ENCODE results near the gene ERBB2. TPM values are rescaled to one million over a fixed set of nuclear protein-coding genes. Genes with fewer than 3 reads are reported as not detected.

Gene ERBB2
- total and polyA plus RNA-seq, 2 experiments from 2014 or later, result 46.2 to 196 TPM

GRCh38 chr17:39663688-39664580 is 35.9 kb upstream of the ERBB2 start:
- peak overlapping the region; percentile 50; the same call in 1 of the 2 replicates for H3K27ac Mint-ChIP-seq
- H3K4me2 ChIP-seq, result peak overlapping the region; percentile 70

GRCh38 chr17:39664581-39665561 is 35.0 kb upstream of the ERBB2 start, which contains the start of gene TCAP:
Gene TCAP, plus strand, starts transcription at chr17:39665349. Its CDS starts 11 bp downstream, at chr17:39665360.
- peaks cover 3% of the 10 kb centered on the region for H3F3A ChIP-seq (replicated peaks; ENCODE audit: low read depth)
- Mint-ChIP-seq H3K9me3 (no peaks in the 10 kb centered on the region; the same call in 2 of the 3 replicates), H3K4me1 (peaks cover 47% of the 10 kb centered on the region), H3K27me3 (ENCODE audit: insufficient read depth, low read depth, poor library complexity) (peaks cover 22% of the 10 kb centered on the region), H3K36me3 (ENCODE audit: low read depth) (peaks cover 14% of the 10 kb centered on the region; the same call in 2 of the 3 replicates), H3K4me3 (peak within 1 kb of the TSS; percentile 59), H3K27ac (peak within 1 kb of the TSS; percentile 50)
- peak within 1 kb of the TSS; percentile 70 for H3K4me2 ChIP-seq
- DNase-seq (ENCODE audit: low spot score) (peak; percentile 27), ATAC-seq (no peak)
- no peaks in the 10 kb centered on the region; the same call in 1 of the 2 replicates for H4K20me1 ChIP-seq (replicated peaks; ENCODE audit: insufficient read depth)
- H3K79me2 ChIP-seq (replicated peaks; ENCODE audit: insufficient read depth), result no peaks in the 10 kb centered on the region
- peaks cover 41% of the 10 kb centered on the region for H3K27me3 ChIP-seq (ENCODE audit: insufficient read depth)
- H3K9me2 ChIP-seq (ENCODE audit: insufficient read depth), result no peaks in the 10 kb centered on the region
- H3K4me1 ChIP-seq (ENCODE audit: insufficient read depth), result peaks cover 46% of the 10 kb centered on the region
- H3K4me3 ChIP-seq, result peak within 1 kb of the TSS; percentile 51; the same call in 1 of the 2 replicates
- no peaks in the 10 kb centered on the region for H3K36me3 ChIP-seq (ENCODE audit: insufficient read depth)
- no peak within 1 kb of the TSS for H3K27ac ChIP-seq (ENCODE audit: low read depth)
- H2AFZ ChIP-seq, result no peak within 1 kb of the TSS
- TF ChIP-seq CTCF (conservative IDR thresholded peaks at IDR 0.05; ENCODE audit: low read depth in 2 of 2) (no peak), ETS1 (IDR thresholded peaks at IDR 0.05) (no peak), REST (IDR thresholded peaks at IDR 0.05; ENCODE audit: unreplicated experiment) (no peak), POLR2AphosphoS5 (IDR thresholded peaks at IDR 0.05; ENCODE audit: low read depth) (no peak), CREB1 (CRISPR knock-in tag; IDR thresholded peaks at IDR 0.05; ENCODE audit: low read depth) (no peak), JUNB (IDR thresholded peaks at IDR 0.05; ENCODE audit: unreplicated experiment) (no peak)

More at GRCh38 chr17:39663688-39664580, 35.9 kb upstream of the ERBB2 start:
- no peak overlapping the region for H2AFZ ChIP-seq
- peak overlapping the region; percentile 59 for H3K4me3 Mint-ChIP-seq
- H4K20me1 ChIP-seq (replicated peaks; ENCODE audit: insufficient read depth), result no peaks in the 10 kb centered on the region; the same call in 1 of the 2 replicates
- DNase-seq (ENCODE audit: low spot score) (peak; percentile 85), ATAC-seq (peak; percentile 65)
- H3K4me3 ChIP-seq, result peak overlapping the region; percentile 51; the same call in 1 of the 2 replicates
- no peaks in the 10 kb centered on the region for H3K9me2 ChIP-seq (ENCODE audit: insufficient read depth)
- TF ChIP-seq POLR2AphosphoS5 (IDR thresholded peaks at IDR 0.05; ENCODE audit: low read depth), result peak; percentile 38
- TF ChIP-seq STAT1 (IDR thresholded peaks at IDR 0.05; ENCODE audit: unreplicated experiment), result no peak
- 0 out of 4 replicates have a peak, but pooled peaks of 1 of the 2 experiments have one; percentile 3 for TF ChIP-seq CTCF (conservative IDR thresholded peaks at IDR 0.05; ENCODE audit: low read depth in 2 of 2)
- TF ChIP-seq EZH2 (IDR thresholded peaks at IDR 0.05; ENCODE audit: low read depth, unreplicated experiment), result no peak
- TF ChIP-seq CREB1 (CRISPR knock-in tag; IDR thresholded peaks at IDR 0.05; ENCODE audit: low read depth), result no peak
- peaks cover 33% of the 10 kb centered on the region for H3K27me3 ChIP-seq (ENCODE audit: insufficient read depth)
- no peak overlapping the region for H3K27ac ChIP-seq (ENCODE audit: low read depth)
- peaks cover 3% of the 10 kb centered on the region for H3F3A ChIP-seq (replicated peaks; ENCODE audit: low read depth)
- no peaks in the 10 kb centered on the region for H3K79me2 ChIP-seq (replicated peaks; ENCODE audit: insufficient read depth)
- H3K4me1 Mint-ChIP-seq, result peaks cover 45% of the 10 kb centered on the region
- peaks cover 18% of the 10 kb centered on the region for H3K27me3 Mint-ChIP-seq (ENCODE audit: insufficient read depth, low read depth, poor library complexity)
- H3K4me1 ChIP-seq (ENCODE audit: insufficient read depth), result peaks cover 46% of the 10 kb centered on the region
- no peaks in the 10 kb centered on the region for H3K36me3 ChIP-seq (ENCODE audit: insufficient read depth)
- peaks cover 14% of the 10 kb centered on the region; the same call in 2 of the 3 replicates for H3K36me3 Mint-ChIP-seq (ENCODE audit: low read depth)
- H3K9me3 Mint-ChIP-seq, result no peaks in the 10 kb centered on the region; the same call in 2 of the 3 replicates

All from GM23338 (cell line).